ENCODE data around the gene PTPRG.
"Not testable (repeated sequence)": the region's sequence is repeated elsewhere in the genome, so short reads cannot be mapped to it uniquely, and the experiment has no call there.

Gene PTPRG

DNA sequence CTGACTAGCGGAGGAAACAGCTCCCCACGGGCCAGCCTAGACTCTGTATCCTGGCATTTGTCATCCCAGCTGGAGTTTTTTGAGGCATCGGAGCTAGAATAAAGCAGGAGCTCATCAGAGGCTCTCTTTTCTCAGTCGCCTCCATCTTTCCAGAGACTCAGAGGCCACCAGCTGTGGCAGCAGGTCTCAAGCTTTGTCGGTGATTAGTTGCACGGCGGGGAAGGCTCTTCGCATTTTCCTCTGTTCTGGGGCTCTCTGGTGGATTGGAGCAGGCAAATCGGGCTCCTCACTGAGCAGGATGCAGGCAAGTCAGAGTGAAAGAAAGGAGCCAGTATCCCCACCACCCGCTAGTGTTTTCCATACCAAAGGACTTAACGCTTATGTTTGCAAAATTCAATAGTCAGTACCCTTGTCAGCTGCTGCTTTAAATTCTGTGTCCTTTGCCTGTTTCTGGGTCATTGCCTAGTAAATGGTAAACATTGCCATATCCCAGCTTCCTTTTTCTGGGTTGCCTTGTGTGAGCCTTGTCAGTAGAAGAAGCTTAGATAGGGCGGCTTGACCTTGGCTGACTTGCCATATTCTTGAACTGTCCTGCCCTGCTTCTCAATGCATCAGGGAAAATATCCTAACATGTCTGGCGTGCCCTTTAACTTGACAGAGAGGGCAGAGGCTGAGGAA lies 127.1 kb downstream of the PTPRG start:
- DNase-seq = no peak

DNA sequence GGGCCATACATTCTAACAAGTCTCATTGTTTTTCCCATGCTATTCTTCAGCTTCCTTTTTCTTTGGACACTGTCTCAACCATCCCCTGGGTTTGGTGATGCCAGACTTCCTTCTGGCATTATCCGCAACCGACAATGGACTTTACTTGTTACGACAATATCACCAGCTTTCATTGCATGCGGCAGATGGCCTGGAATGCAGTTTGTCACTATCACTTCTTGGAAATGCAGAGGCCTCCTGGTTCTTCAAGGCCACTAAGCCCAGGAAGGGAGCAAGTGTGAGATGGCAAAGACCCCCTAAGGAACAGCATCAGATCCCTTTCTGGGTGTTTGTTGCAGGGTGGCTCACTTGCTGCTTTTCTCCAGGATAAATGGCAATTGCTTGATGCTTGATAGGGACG lies 128.6 kb downstream of the PTPRG start:
- no peak for DNase-seq

DNA sequence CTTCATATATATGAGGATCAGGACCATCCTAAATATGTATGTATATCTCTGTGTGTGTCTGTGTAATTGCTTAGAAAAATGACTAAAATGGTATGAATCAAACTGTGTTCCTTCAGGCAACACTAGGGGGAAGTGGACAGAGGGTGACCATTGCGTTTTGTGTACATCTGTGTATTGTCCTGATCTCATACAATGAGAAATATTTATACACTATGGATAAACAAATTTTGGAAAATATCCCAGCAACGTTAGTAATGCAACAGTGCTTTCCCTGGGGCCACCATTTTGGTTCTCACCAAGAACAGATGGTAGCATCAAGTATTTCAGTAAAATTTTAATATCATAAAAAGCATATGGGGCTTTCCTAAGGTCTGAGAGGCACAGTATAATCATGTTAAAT lies 130.1 kb downstream of the PTPRG start:
- DNase-seq = no peak

DNA sequence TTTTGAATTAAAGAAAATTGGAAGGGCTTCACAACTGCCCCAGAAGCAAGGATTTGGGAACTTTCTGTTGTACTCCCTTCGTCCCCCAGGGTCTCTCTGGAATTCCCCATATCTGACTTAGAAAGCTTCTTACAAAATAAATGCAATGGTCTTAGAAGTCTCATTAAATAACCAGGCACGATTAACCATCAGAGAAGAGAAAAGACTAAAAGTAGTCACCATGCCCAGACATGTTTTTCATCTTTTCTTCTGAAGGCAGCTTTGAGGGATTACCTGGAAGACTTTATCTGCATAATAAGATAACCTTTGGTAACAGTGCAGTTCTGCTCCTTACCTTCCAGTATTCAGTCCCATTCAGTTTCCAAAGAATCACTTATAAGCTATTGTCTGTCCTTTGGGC lies 135.9 kb downstream of the PTPRG start:
- DNase-seq = no peak

DNA sequence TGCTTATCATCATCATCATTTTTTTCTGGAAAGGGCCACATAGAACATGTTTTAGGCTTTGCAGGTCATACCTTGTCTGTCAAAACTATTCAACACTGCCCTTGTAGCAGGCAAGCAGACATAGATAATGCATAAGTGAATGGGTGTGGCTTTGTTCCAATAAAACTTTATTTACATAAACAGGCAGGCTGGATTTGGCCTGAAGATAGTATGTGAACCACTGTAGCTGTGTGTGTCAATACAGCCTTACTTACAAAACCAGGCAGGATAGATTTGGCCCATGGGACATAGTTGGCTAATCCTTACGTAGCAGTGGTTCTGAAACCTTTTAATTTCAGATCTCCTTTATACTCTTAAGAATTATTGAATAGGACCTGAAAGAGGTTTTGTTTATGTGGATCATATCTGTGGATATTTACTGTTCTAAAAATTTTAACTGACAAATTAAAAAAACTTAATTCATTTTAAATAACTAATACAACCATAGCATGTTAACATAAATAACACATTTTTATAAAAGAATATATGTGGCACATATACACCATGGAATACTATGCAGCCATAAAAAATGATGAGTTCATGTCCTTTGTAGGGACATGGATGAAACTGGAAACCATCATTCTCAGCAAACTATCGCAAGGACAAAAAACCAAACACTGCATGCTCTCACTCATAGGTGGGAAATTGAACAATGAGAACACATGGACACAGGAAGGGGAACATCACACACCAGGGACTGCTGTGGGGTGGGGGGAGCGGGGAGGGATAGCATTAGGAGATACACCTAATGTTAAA lies 137.1 kb downstream of the PTPRG start:
- DNase-seq = not testable (repeated sequence)

DNA sequence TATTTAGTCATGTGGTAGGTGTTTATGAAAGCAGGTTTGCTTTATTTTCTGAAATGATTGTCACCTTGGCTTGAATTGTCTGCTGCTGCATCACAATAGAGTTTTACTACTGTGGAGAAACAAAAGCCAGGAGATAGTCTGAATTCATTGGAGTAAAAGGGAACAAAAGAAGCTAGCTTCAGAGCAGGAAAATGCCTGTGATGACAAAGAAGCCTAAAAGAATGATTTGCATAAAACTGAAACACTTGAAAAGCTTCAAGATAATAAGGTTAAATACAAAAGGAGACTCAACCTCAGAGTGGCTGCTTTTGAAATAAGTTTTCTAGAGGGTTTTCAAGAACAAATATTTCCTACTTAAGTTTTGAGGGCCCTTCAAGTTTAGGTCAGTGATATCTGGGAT lies 138.3 kb downstream of the PTPRG start:
- DNase-seq = no peak

DNA sequence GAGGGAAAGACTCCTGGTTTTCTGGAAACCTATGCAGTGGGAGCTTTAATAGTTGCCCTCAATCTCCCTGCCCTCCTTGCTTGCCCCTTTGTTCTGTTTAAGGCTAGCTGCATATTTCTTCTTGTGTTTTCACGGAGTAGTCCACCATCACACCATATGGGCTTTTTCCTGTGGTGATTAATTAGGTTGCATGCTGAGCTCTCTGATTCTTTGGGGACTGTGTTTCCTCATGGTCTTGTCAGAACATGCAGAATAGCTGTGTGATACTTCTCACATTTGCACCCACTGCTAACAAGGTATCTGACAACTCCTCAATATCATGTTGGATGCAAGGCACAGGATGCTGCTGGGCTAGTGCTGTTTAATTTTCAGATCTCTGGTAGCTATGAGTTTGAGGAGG lies 139.6 kb downstream of the PTPRG start:
- DNase-seq = no peak

DNA sequence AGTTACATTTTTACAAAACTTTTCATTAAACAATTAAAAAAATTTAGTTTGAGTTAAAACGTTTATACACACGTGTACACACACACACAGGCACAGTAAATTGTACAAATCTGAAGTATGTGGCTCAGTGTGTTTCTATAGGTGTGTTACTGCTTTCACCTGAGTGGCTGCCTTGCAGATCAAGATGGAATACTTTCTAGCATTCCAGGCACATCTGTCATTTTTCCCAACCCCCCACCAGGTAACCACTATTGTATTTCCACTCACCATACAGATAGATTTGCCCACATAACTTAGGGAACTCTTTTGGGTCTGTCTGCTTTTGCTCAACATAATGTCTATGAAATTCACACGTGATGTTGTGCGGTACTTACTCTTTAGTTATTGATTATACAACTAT lies 141.1 kb downstream of the PTPRG start:
- no peak for DNase-seq

DNA sequence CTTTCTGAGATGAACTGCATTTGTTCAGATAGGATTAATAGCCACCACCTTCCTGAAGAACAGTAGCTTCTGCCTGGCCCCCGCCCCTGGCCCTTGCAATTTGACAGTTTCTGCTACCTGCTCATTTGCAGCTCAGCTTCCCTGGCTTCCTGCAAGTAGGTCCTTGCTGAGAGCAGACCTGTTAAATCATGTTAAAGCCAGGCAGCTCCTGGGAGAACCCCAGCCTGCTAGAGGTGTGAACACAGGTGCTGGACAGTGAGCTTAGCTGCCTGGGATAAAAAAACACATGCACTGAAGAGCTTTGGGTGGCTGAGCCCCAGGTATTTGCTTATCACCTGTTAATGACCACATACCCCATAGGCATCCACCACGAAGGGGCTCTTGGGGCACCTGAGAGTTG lies 143.4 kb downstream of the PTPRG start:
- no peak for DNase-seq

DNA sequence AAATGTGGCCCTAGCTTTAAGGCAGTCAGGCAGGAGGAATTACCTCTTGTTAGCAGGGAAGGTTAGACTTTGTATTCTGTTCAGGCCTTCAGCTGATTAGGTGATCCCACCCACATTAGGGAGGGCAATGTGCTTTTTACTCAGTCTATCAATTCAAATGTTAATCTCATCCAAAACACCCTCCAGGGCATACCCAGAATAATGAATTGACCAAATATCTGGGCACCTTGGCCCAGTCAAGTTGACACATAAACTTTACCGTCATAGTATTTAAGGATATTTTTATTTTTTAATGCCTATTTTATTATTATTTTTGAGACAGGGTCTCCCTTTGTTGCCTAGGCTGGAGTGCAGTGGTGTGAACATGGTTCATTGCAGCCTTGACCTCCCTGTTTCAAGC lies 146.1 kb downstream of the PTPRG start:
- DNase-seq = no peak

DNA sequence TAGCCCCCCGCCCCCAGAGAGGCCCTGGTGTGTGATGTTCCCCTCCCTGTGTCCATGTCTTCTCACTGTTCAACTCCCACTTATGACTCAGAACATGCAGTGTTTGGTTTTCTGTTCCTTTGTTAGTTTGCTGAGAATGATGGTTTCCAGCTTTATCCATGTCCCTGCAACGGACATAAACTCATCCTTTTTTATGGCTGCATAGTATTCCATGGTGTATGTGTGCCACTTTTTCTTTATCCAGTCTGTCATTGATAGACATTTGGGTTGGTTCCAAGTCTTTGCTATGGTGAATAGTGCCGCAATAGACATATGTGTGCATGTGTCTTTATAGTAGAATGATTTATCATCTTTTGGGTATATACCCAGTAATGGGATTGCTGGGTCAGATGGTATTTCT lies 149.5 kb downstream of the PTPRG start:
- not testable (repeated sequence) for DNase-seq

DNA sequence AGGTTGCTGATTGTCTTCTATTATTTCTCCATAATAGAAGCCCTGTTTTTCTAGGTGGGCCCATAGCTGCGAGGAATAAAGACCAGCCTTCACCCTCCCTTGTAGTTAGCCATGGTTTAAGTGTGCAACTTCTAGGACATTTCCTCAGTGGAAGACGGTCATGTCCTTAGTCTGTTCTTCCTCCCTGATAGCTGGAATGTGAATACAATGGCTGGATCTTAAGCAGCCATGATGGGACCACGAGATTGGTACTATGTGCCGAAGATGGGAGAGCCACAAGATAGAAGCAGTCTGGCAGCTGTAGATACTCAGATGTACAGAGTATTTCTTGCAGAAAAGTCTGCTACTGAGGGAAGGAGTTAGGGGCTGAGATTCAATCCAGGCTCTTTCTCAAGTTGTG lies 152.9 kb downstream of the PTPRG start:
- DNase-seq = no peak

DNA sequence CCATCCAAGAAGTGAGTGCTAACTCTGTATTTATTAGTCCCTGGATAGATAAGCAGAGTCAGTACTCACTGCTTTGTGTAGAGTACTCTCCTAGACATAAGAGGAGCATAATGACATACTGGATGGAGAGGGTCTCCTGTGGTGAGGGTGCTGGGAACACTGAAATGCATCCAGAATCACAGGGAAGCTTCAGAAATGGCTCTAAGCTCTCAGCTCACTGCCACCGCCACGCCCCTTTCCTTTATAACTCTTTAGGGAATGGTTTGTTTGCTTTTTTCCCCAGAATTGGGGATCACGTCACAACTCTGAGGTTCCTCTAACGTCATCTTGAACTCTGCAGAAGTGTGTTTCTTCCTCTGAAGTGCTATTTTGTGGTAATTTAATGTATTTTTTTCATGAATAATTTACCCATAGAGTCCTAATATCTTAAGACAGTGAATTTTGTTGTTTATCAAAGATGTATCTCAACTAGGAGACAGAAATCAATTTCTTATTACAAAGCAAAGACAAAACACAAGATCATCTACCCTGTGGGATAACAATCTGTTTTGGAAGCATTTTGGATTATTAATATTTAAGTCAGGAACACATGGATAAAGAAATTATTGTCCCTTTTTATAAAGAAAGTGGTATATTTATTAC lies 154.6 kb downstream of the PTPRG start:
- DNase-seq = no peak

DNA sequence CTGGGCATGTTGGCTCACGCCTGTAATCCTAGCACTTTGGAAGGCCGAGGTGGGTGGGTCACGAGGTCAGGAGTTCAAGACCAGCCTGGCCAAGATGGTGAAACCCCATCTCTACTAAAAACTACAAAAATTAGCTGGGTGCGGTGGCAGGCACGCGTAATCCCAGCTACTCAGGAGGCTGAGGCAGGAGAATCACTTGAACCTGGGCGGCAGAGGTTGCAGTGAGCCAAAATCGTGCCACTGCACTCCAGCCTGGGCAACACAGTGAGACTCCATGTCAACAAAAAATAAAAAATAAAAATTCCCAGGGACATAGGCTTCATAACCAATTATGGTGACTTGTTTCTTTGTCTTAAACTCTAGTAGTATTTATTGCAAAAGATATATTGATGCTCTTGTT lies 155.3 kb downstream of the PTPRG start:
- DNase-seq = not testable (repeated sequence)

DNA sequence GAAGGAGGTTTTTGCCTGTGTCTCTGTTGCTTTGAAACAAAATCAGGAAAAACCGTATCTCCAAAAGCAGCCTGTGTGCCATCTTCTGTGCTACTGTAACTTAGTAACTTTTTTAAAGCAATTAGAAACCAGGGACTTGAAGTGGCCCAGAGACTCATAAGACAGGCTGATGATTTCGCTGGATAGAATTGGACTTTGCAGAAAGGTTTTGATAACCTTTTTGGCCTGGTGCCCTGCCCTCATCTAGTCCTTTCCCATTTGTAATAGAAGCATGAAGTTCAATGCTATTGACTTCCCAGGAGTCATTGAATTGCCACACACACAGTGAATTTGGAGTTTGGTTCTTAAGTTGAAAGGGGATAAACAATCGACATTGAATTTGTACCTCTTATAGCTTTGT lies 157.2 kb downstream of the PTPRG start:
- no peak for DNase-seq

DNA sequence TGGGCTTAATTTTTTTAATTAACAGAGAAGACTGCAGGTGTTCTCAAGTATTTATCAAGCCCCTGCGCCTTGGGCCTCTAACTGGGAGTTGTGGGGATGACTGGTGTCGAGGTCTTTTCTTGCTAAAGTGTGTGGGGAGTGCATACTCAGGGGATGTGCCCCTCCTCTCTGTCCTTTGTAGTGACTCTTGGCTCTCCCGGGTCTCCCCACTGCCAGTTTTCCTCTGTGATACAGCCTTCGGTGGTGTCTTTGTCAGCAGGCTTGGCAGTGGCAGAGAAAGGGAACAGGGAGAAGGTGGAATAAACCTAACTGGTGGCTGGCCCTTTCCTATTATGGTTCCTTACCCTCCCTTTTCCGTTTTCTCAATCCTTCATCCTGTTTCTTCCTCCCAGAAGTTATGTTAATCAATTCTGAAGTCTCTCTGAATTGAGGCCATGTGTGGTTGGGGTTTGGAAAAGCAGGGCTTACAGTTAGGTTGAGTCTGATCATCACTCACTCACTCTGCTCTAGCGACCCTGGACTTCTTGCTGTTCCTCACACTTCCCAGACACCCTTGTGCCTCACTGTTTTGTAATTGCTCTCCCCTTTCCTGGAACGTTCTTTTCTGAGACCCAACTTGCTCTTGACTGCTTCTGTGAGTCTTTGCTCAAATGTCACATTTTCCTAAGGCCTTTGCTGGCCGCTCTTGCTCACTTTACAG lies 158.1 kb downstream of the PTPRG start:
- no peak for DNase-seq

DNA sequence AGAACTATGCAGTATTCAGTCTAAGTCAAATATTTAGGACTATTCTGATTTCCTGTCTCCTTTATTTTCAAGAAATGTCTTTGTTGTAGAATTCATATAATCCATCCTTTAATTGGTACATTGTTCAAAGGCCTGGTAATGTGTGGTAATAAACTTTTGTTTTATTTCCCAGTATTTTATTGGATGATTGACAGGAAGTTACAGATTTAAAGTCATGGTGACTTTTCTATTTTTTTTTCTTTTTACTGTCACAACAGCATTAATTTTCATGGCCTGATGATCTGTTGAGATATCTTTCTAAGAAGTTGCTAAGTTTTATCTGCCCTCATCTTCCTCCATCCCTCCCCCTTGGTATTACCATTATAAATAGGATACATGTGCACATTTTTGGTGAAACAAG lies 161.7 kb downstream of the PTPRG start:
- no peak for DNase-seq

DNA sequence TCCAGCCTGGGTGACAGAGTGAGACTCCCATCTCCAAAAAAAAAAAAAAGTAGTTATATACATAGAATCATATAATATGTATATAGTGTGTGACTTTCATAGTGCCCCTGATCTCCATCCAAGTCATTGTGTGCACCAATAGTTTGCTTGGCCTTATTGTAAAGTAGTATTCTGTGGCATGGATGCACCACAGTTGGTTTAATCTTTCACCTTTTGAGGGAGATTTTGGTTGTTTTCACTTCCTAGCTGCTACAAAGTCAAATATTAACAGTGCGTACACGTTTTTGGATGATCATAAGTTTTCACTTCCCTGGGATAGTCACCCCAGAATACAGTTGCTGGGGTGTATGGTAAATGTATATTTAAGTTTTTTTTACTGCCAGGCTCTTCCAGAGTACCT lies 162.8 kb downstream of the PTPRG start:
- no peak for DNase-seq

DNA sequence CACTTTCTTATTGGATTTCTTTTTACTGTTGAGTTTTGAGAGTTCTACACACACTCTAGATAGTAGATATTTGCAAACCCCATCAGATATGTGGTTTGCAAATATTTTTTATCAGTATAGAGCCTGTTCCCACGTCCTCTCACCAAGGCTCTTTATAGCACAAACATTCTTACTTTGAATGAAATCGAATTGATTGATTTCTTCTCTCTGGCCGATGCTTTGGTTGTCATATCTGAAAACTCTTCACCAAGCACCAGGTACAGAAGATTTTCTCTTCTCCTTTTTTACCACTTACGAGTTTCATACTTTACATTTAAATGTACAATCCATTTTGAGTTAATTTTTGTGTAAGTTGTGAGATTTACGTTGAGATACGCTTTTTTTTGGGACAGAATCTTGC lies 163.4 kb downstream of the PTPRG start:
- DNase-seq = no peak

DNA sequence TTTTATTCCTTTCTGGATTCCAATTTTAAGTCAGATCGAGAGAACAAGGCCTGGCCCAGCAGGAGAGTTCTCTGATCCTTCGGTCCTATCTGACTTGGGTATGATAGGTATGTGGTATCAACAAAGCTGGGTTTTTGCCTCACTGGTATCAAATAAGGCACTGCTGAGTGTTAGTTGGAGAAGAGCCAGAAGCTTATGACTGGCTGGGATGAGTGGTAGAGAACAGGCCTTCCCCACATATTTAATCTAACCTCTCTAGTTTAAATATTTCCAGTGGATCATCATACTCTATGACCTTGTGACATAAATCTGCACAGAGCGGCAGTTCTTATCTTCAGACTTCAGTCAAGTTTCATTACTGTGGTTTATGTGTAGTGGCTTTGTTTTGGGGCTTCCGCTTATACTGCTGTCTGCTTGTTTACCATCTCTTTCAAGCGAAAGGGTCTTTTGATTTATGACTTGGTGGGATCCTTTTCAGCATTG lies 164.5 kb downstream of the PTPRG start:
- DNase-seq = no peak

DNA sequence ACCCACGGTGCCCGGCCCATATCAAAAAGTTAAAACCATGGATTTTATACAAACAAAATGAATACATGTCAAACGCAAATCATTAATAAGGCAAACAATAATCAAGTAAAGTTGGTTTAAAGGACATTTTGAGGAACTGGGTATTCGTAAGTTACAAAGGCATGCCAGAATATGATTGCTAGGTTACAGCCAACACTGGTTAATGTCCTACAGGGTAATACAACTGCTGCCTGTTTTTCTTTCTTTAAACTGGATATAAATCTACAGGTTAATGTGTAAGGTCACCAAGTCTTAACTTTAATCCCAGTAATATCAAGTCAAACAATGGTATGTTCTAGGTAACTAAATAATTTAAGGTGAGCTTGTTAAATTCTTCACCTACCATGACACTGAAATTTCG lies 166.1 kb downstream of the PTPRG start:
- DNase-seq = no peak

DNA sequence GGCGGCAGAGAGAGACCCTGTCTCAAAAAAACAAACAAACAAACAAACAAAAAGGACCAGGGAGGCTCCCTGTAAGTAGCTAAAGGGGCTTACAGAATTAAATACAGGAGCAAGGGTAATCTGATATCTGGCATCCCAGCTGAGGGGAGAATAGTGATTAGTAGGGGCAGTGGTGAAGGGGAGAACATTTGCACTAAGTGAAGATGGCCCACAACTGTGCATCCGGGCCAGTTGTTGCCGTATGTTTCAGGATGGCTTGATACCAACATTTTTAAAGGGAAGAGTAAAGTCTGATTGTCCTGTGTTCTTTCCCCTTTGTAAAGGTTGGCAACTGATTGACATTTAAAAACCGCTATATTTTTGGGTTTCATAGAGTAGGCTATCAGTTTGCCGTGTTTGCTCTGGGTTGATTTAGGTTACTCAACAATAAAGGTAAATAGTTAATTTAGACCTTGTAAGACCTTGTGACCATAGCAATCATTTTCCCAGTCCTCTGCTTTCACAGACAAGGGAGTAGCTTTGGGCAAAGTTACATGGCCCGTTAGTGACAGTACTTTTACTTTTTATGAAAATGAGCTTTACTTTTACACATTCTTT lies 167.8 kb downstream of the PTPRG start:
- no peak for DNase-seq

DNA sequence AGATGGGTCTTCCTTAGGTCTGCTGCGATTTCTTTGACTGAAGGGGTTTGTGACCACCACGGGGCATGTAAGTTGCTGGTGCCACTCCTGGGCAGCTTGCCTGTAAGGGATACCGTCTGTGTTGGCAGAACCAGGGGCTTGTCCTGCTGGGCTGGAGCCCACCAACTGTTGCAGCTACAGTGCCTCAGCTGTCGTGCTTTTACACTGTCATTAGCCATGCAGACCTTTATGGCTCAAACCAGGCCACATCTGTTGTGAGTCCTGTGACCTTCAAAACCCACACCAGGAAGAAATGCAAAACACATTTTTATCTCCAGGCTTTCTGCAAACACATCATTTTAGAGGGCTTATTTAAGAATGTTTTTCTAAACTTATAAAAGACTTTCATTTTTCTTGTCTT lies 168.7 kb downstream of the PTPRG start:
- no peak for DNase-seq

All from CD4-positive, alpha-beta T cell treated with Interleukin-4 for 4 hours (primary cell).